Measurements from ENCODE around the gene CYTL1. TPM values are rescaled to one million over a fixed set of nuclear protein-coding genes. Genes with fewer than 3 reads are reported as not detected.

The CYTL1 gene
- total and polyA plus RNA-seq, 7 donors = 0.54 to 3.6 (median 1.5) TPM; not detected in 2

- intact Hi-C loops (cut with DNase I) = no loop called here
- Histone ChIP-seq H3K4me3 (no peak overlapping the region), H3K36me3 (no peaks in the 10 kb centered on the region), H3K27me3 (no peaks in the 10 kb centered on the region), H3K9me3 (peaks cover 0 to 15% (median 0%) of the 10 kb centered on the region in 4 donors), H3K27ac (no peak overlapping the region), H3K4me1 (no peaks in the 10 kb centered on the region)
- TF ChIP-seq POLR2A (IDR thresholded peaks at IDR 0.05) = no peak
- no peak for TF ChIP-seq POLR2AphosphoS5 (IDR thresholded peaks at IDR 0.05)
- TF ChIP-seq EP300 (IDR thresholded peaks at IDR 0.05) = no peak
- TF ChIP-seq, protein P1, sequence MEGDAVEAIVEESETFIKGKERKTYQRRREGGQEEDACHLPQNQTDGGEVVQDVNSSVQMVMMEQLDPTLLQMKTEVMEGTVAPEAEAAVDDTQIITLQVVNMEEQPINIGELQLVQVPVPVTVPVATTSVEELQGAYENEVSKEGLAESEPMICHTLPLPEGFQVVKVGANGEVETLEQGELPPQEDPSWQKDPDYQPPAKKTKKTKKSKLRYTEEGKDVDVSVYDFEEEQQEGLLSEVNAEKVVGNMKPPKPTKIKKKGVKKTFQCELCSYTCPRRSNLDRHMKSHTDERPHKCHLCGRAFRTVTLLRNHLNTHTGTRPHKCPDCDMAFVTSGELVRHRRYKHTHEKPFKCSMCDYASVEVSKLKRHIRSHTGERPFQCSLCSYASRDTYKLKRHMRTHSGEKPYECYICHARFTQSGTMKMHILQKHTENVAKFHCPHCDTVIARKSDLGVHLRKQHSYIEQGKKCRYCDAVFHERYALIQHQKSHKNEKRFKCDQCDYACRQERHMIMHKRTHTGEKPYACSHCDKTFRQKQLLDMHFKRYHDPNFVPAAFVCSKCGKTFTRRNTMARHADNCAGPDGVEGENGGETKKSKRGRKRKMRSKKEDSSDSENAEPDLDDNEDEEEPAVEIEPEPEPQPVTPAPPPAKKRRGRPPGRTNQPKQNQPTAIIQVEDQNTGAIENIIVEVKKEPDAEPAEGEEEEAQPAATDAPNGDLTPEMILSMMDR (IDR thresholded peaks at IDR 0.05) = no peak
- 75 to 86% methylated on average over 1 of the region's 1 CpG for WGBS, 2 donors
- DNase-seq = no peak
Measured at GRCh38 chr4:4971796-4972195, 47.5 kb downstream of the CYTL1 start.

DNA sequence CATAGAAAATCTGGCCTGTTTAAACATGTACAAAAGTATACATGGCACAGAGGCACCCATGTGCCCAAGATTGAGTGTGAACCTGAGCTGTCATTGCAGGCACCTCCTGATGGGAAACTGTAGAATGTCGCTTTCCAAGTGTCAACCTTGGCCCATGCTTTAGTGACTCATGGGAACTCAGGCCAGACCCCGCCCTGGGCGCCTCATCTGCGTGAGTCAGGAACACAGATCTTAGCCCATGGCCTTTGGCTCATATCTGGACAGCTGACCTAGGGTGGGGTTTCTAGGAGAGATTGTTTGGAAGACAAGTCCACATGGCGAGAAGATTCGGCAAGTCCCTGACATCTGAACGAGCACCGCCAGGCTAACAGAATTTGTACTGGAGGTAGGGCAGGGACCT lies 50.0 kb downstream of the CYTL1 start:
- no peaks in the 10 kb centered on the region for H3K36me3 ChIP-seq
- 73 to 81% methylated on average over 8 of the region's 8 CpGs for WGBS, 2 donors
- no peak for TF ChIP-seq EP300 (IDR thresholded peaks at IDR 0.05)
- TF ChIP-seq, protein P1 (IDR thresholded peaks at IDR 0.05) = no peak
- no peak for TF ChIP-seq POLR2A (IDR thresholded peaks at IDR 0.05)
- TF ChIP-seq POLR2AphosphoS5 (IDR thresholded peaks at IDR 0.05) = peak in 2 of 4 donors; percentile 6 to 25
- no peaks in the 10 kb centered on the region for H3K27me3 ChIP-seq
- peak overlapping the region in 1 of 4 donors; percentile 38 for H3K27ac ChIP-seq
- no peaks in the 10 kb centered on the region for H3K4me1 ChIP-seq
- DNase-seq = peak; percentile 83
- H3K9me3 ChIP-seq = peaks cover 0 to 4% (median 0%) of the 10 kb centered on the region in 4 donors
- no peak overlapping the region for H3K4me3 ChIP-seq
- intact Hi-C loops (cut with DNase I) = no loop called here

DNA sequence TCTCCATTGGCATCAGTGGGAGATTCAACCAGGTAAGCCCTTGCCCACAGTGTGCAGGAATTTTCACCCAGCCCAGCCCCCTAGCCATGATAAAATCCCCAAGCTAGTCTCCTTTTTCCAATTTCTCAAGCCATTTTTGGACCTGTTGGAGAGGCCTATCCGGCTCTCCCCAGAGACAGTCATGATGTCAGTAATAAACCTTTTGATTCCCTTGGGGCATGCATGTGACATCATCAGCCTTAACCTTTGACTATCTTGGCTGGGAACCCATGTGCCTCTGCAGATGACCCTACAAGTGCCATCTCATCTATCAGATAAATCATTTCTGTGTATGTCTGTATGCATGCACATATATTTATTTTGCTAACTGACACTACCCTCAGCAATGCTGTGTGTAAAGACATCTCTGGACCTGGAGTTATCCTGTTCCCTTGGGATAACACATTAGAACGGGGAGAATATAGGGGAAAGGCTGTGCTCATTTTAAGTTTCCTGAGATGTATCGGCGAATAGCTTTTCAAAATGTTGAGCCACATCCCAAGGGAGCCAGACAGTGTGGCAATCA lies 51.0 kb downstream of the CYTL1 start:
- no peak for DNase-seq
- Histone ChIP-seq H3K4me1 (no peaks in the 10 kb centered on the region), H3K36me3 (no peaks in the 10 kb centered on the region), H3K27ac (no peak overlapping the region), H3K9me3 (peaks cover under 1 to 6% (median 6%) of the 10 kb centered on the region in 4 donors), H3K27me3 (no peaks in the 10 kb centered on the region), H3K4me3 (no peak overlapping the region)
- WGBS, 2 donors = 81 to 86% methylated on average over 4 of the region's 4 CpGs
- intact Hi-C loops (cut with DNase I) = no loop called here
- TF ChIP-seq EP300 (IDR thresholded peaks at IDR 0.05) (no peak), POLR2A (IDR thresholded peaks at IDR 0.05) (no peak), POLR2AphosphoS5 (IDR thresholded peaks at IDR 0.05) (no peak)
- TF ChIP-seq, protein P1 (IDR thresholded peaks at IDR 0.05) = no peak

Other genes with a start within 250 kb of the CYTL1 start
- 1 to 10 TPM in 2 of 4 donors, under 1 TPM in 2; 0.71 to 7.2 (median 1.4) TPM for gene MSX1, start 159.8 kb downstream of the CYTL1 start, total RNA-seq
- gene MSX1, start 159.8 kb downstream of the CYTL1 start, polyA plus RNA-seq = 1 to 10 TPM in 1 of 3 donors, under 1 TPM in 1, not detected in 1; 0.45 to 1.2 TPM
- 1 to 10 TPM; 1.5 to 3.9 (median 2.2) TPM for gene STK32B, start 32.0 kb upstream of the CYTL1 start, total RNA-seq
- gene STK32B, start 32.0 kb upstream of the CYTL1 start, polyA plus RNA-seq = 1 to 10 TPM in 1 of 3 donors, under 1 TPM in 2; 0.23 to 3.0 (median 0.51) TPM